Stimulated activated CD8-positive, alpha-beta memory T cell treated with anti-CD3 and anti-CD28 coated beads, Interleukin-15, amount 100 ng/mL, for 48 hours (primary cell): Measurements from ENCODE around the gene NECAB3.

Source experiments
- DNase-seq, 2 donors: peaks; one replicate each; pipeline ENCODE4 v3.0.0-alpha.2; 2020; ENCODE audit warnings: low read depth in 2 of 2

Gene NECAB3

DNA sequence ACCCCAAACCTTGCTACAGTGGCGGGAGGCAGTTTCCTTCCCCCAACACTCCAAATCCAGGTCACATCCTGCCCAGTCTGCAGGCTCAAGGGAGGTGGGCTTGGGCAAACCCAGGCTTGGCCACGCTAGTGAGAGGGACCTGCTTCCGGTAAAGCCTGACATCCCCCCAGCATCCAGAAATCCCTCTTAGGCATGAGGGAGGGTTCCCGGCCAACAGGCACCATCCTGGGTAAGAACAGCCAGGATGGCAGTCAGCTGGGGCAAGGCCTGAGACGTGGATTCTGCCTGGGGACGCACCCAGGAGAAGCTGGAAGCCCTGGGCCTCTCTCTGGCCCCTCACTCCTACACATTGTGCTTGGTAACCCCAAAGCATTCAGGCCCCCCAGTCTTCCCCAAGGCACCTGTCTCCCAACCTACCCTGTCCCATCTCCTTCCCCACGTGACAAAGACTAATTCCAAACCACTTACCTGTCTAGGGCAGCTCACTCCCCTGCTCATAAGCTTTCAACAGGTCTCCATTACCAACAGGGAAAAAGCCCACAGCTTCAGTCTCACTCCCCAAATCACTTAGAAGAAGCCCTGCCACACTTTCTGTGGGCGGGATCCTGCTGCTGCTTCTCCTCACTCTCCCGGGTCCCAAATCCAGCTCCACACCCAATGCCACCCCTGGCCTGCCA, 10.0 kb downstream of the NECAB3 start:
- DNase-seq: no peak

DNA sequence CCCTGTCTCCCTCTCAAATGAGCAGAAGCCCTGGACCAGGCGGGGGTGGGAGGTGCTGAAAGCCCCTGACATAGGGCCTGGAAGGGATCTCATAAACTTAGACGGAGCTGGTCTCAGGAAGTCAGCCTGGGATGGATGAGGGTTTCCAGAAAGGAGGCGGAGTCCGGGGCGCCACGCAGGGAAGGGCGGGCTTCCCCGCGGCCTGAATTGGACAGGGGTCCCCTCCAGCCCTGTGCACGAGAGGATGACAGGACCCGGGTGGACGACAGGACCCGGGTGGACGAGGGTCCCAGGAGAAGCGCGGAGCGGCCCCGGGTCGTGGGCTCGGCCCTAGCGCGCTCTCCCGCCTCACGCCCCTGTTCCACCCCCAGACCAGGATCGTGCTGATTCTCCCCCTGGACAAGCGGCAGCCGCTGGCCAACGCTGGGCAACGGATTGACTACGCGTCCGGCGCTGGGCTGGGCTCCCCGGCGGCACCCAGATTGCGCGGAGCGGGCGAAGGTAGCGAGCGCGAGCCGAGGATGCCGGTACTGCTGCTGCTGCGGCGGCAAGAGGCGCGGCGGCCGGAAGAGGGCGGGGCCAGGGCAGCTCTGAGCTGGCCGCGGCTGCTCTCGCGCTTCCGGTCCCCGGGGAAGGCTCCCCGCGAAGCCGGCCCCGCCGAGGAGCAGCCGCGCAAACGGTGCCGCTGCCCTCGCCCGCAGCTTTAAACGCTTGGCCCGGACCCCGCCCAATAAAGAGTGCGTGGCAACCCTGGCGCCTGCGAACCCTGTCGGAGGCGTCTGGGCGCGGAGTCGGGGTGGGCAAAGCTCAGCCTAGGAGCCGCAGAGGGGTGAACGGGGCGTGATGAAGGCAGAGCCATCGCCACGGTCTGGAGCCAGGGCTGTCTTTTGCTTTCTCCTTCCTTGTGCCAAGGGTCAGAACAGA, 10.8 kb downstream of the NECAB3 start:
- DNase-seq: peak; percentile 80 to 84

- no peak for DNase-seq
Observed at GRCh38 chr20:33662172-33662571, 12.1 kb downstream of the NECAB3 start, which contains the start of gene C20orf144. TSS of gene C20orf144 (plus strand) at chr20:33662327. CDS start at chr20:33662346, 19 bp downstream.

GRCh38 chr20:33660685-33661058, 13.6 kb downstream of the NECAB3 start:
- DNase-seq: no peak

DNA sequence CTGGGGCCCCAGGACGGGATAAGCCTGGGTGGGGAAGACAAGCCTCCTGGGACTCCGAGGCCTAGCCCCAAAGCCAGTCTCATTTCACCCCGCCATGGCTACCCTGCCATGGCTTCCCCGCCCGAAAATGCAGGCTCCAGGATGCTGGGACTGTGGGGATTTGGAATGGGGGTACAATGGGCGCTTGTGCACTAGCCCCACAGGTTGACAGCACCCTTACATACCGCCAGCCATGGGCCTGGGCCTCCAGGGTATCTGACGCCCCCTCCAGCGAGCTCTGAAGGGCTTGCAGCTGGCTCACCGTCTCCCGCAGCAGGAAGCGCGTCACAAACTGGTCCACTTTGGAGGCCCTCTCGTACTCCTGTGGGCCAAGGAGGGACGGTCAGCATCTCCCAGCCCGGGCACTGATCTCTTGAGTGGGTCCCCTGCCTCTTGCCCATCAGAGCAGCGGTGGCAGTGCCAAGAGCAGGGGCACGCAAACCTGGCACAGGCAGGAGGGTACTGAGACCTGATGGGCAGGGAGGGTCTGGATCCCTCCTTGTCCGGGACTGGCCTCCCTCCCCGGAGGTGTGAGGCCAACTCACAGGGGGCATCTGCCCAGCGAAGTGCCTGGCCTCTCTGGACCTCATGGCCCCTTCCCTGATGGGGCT, 14.1 kb downstream of the NECAB3 start:
- DNase-seq: no peak

- DNase-seq: no peak
Observed at GRCh38 chr20:33659341-33660034, 14.7 kb downstream of the NECAB3 start.

- no peak for DNase-seq
Observed at GRCh38 chr20:33658929-33659328, 15.3 kb downstream of the NECAB3 start.

GRCh38 chr20:33658510-33658909, 15.7 kb downstream of the NECAB3 start:
- DNase-seq: no peak

DNA sequence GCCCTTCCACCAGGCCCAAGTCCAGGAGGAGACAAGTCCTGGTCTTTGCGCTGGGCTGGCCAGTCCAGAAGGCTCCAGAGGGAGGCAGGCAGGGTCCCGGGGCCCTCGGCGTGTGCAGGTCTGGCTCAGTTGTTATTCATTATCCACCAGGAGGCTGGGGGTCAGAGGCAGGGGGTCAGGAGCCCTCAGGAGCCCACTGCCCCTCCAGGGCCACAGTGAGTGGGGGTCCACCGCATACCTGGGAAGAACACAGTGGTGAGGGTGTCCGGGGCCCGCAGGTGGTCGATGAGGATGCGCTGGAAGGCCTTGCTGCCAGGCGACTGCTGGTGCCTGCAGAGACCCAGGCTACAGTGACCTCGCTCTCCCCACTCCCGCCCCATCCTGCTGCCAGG, 16.5 kb downstream of the NECAB3 start:
- no peak for DNase-seq

GRCh38 chr20:33656783-33657703, 17.2 kb downstream of the NECAB3 start:
- DNase-seq: no peak

DNA sequence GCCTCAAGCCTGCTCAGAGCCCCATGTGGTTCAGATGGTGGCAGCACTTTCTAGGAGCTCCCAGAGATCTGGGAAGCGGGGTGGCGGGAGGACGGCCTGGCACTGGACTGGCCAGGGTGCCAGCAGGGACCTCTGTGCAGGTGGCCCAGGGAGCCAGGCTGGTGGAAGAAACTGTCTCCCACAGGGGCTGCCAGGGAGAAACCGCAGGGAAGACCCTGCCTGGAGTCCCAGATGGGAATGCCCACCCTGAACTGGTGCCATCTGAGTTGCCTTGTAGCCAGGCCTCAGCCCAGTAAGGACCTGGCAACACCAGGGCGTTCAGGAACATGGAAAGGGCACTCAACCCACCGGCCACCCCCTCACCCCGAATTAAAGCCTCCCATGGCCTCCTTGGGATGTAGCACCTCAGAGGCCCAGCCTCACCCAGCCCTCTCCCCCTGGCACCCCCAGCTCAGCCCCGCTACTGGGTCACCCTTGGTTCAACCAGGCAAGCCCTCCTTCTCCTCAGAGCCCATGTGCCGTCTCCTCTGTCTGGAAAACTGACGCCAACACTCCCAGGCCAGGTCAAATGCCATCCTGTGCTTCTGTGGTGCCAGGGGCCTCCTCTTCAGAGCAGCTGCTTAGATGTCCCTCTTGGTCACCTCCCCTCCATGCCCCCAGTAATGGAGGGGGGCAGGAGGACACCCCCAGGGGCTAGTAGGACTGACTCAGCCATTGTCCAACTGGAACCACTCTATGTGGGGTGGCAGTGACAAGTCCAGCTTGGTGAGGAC, 18.0 kb downstream of the NECAB3 start:
- no peak for DNase-seq

DNA sequence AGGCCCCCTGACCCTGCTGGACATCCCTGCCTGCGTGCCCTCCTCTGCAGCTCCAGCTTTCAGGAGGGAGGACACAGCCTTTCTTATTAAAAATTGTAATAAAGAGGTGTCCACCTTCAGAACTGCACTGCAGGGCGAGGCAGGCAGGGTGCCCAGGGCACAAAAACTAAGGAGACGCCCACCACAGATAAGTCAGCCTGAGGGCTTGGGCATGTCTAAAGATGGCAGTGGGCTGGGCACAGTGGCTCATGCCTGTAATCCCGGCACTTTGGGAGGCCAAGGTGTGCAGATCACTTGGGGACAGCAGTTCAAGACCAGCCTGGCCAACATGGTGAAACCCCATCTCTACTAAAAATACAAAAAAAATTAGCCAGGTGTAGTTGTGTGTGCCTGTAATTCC, 19.1 kb downstream of the NECAB3 start:
- DNase-seq: no peak

DNA sequence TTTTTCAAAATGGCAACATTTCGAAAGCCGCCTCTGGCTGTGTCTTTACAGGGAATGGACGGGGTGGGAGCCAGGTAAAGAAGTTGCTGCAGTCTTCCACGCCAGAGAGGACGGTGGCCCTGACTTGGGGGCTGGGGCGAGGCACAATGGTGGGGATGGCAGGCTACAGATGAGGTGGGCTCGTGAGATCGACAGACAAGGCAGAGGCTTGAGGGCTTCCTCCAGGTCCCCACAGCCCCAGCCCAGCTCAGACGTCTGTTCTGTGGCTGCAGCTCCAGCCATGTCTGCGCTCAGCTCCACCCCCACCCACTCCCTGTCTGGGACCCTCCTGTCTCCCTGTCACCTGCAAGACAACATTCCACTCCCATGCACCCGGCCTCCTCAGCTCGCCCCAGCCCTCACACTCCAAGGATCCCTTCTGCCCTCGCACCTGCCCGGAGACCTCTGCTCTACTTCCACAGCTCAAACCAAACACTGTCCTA, 19.5 kb downstream of the NECAB3 start:
- no peak for DNase-seq

GRCh38 chr20:33653900-33654596, 20.2 kb downstream of the NECAB3 start:
- no peak for DNase-seq

DNA sequence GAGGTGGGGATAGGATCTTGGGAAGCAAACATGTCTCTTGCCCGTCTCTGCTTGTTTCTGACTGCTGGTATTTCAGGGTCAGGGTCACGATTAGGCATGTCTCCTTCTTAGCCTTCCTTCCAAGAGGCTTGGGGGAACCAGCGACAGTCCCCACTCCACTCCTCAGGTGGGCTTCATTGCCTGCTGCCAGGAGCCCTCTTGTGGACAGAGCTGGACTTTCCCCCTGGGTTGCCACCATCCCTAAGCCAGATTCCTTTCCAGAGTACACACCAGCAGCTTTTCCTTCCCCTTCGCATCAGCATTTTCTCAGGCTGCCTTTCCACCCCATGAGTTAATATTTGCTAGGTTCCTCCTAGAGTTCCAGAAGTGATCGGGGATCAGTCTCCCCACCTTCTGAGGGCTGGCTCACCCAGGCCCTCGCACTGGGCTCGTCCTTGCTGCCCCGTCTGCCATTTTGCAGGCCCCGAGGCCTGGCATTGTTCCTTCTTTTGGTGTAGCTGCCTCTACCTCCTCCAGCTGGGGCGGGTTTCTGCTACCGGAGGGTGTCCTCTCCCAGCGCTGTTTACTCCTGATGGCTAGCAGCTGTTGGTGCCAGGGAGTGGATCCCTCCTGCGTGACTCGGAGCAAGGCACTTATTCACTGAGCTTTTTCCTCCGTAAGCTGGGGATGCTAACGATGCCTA, 20.9 kb downstream of the NECAB3 start:
- DNase-seq: no peak

- DNase-seq: no peak
Observed at GRCh38 chr20:33651562-33652048, 22.6 kb downstream of the NECAB3 start.

- no peak for DNase-seq
Observed at GRCh38 chr20:33650753-33651561, 23.3 kb downstream of the NECAB3 start.
